HFFc6 (cell line): ENCODE results near the gene KDM4C. TPM values are rescaled to one million over a fixed set of nuclear protein-coding genes. Genes with fewer than 3 reads are reported as not detected.
A peak's percentile ranks its signal among the peaks of the same experiment; 100 is the strongest.
"Not testable (repeated sequence)": the region's sequence is repeated elsewhere in the genome, so short reads cannot be mapped to it uniquely, and the experiment has no call there.

ENCODE experiments used
- DNase-seq: peaks from one replicate; pipeline ENCODE4 v3.0.0-alpha.2; 2018
- H3K27ac Mint-ChIP-seq: 2 replicates; pipeline ENCODE4 v1.8.0; 2020; ENCODE audit warnings: mild to moderate bottlenecking, mixed read lengths
- H3K27me3 Mint-ChIP-seq: 2 replicates; pipeline ENCODE4 v1.8.0; 2021; ENCODE audit warnings: mild to moderate bottlenecking, moderate library complexity, mixed read lengths; ENCODE audit not compliant: insufficient read depth
- H3K36me3 Mint-ChIP-seq: 2 replicates; pipeline ENCODE4 v1.8.0; 2021; ENCODE audit warnings: low read depth, mixed read lengths
- H3K4me1 Mint-ChIP-seq: 2 replicates; pipeline ENCODE4 v1.8.0; 2020; ENCODE audit warnings: low read depth, mixed read lengths
- H3K4me3 Mint-ChIP-seq: 2 replicates; pipeline ENCODE4 v1.8.0; 2020; ENCODE audit warnings: mild to moderate bottlenecking, moderate library complexity, mixed read lengths
- H3K9me3 Mint-ChIP-seq: 2 replicates; pipeline ENCODE4 v1.8.0; 2020; ENCODE audit warnings: mild to moderate bottlenecking, mixed read lengths
- total RNA-seq, 6 experiments: library from RNA; stranded (reverse); fragmentation: NEBNext Ultra II Directional; extraction: Animal tissue kit (Norgen Biotek cat#: 25700); gene quantifications; 2 replicates in 1 of 6; 3 replicates in 5 of 6; pipeline ENCODE4 v1.2.3, GENCODE V29; 2021
- TF ChIP-seq, protein P1 (sequence below): fragments of 200-600 bp; sonication (generic); IDR thresholded peaks from 2 replicates; pipeline ENCODE4 v1.5.0; 2021; ENCODE audit warnings: antibody characterized with exemption, mild to moderate bottlenecking

KDM4C gene
- total RNA-seq, 6 experiments from 2014 or later, result 9.1 to 12.0 (median 11.1) TPM

DNA sequence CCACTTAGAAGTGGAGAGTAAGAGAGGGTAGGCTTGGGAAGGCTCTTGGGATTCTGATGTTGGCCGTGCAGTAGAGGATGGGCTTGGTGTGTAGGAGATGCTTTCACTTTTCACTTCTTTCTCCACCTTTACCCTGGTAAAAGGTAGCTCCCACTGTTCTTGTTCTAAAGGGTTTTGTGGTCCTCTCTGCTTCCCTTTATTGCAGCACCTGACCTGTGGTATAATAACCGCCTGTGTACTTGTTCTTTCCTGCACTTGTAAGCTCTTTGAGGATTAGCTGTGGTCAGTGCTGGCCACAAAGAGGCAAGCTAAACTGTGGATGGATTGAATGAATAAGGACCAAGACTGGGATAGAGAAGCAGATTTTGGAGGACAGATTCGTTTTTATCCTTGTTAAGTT lies 25.2 kb downstream of the KDM4C start:
- no peaks in the 10 kb centered on the region for H3K36me3 Mint-ChIP-seq
- no peaks in the 10 kb centered on the region for H3K9me3 Mint-ChIP-seq
- peaks cover 2% of the 10 kb centered on the region; the same call in 1 of the 2 replicates for H3K27me3 Mint-ChIP-seq
- H3K4me3 Mint-ChIP-seq, result no peak overlapping the region
- no peak overlapping the region for H3K27ac Mint-ChIP-seq
- DNase-seq, result no peak
- TF ChIP-seq, protein P1, sequence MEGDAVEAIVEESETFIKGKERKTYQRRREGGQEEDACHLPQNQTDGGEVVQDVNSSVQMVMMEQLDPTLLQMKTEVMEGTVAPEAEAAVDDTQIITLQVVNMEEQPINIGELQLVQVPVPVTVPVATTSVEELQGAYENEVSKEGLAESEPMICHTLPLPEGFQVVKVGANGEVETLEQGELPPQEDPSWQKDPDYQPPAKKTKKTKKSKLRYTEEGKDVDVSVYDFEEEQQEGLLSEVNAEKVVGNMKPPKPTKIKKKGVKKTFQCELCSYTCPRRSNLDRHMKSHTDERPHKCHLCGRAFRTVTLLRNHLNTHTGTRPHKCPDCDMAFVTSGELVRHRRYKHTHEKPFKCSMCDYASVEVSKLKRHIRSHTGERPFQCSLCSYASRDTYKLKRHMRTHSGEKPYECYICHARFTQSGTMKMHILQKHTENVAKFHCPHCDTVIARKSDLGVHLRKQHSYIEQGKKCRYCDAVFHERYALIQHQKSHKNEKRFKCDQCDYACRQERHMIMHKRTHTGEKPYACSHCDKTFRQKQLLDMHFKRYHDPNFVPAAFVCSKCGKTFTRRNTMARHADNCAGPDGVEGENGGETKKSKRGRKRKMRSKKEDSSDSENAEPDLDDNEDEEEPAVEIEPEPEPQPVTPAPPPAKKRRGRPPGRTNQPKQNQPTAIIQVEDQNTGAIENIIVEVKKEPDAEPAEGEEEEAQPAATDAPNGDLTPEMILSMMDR, result no peak
- peaks cover 35% of the 10 kb centered on the region for H3K4me1 Mint-ChIP-seq

- H3K4me3 Mint-ChIP-seq, result no peak overlapping the region
- peaks cover 43% of the 10 kb centered on the region for H3K4me1 Mint-ChIP-seq
- no peak overlapping the region for H3K27ac Mint-ChIP-seq
- no peaks in the 10 kb centered on the region for H3K36me3 Mint-ChIP-seq
- H3K9me3 Mint-ChIP-seq, result no peaks in the 10 kb centered on the region
- no peak for DNase-seq
- TF ChIP-seq, protein P1, result no peak
- peaks cover 2% of the 10 kb centered on the region; the same call in 1 of the 2 replicates for H3K27me3 Mint-ChIP-seq
Observed at GRCh38 chr9:6783753-6784152, 26.0 kb downstream of the KDM4C start.

DNA sequence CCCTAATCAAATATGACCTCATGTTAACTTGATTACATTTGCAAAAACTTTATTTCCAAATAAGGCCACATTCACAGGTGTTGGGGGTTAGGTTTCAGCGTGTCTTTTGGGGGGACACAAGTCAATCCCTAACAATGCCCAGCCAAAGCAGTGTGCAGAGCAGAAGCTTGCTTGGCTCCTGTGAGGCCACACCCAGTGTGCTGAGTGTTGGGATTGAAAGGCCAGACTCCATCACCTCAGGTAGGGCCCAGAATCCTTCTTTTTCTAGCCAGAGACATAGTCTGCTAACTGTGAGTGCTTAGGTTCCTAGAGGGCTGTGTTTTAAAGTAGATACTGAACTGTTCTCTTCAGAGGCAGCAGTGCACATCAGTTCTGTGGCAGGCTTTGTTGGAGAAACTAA lies 27.9 kb downstream of the KDM4C start:
- TF ChIP-seq, protein P1, result no peak
- Mint-ChIP-seq H3K36me3 (no peaks in the 10 kb centered on the region), H3K4me1 (peaks cover 29% of the 10 kb centered on the region), H3K27me3 (no peaks in the 10 kb centered on the region), H3K27ac (no peak overlapping the region), H3K9me3 (no peaks in the 10 kb centered on the region), H3K4me3 (no peak overlapping the region)
- DNase-seq, result no peak

DNA sequence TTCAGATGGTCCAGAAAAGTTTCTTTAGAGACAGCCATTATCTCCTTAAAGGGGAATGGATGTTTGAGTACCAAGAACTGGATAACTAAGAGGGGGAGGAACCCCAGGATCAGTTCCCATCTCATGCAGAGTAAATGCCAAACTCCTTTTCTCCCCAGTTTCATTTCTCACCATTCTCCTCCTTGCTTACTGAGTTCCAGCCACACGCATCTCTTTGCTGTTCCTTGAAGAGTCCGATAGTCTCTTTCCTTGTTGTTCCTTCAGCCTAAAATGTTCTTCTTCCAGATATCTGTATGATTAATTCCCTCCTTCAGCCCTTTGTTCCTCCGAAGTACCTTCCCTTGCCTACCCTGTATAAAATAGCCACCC lies 30.0 kb downstream of the KDM4C start:
- no peaks in the 10 kb centered on the region for H3K36me3 Mint-ChIP-seq
- no peak for DNase-seq
- peak overlapping the region; percentile 83 for H3K27ac Mint-ChIP-seq
- TF ChIP-seq, protein P1, result no peak
- peak overlapping the region; percentile 66 for H3K4me3 Mint-ChIP-seq
- H3K27me3 Mint-ChIP-seq, result no peaks in the 10 kb centered on the region; the same call in 1 of the 2 replicates
- no peaks in the 10 kb centered on the region for H3K9me3 Mint-ChIP-seq
- H3K4me1 Mint-ChIP-seq, result peaks cover 24% of the 10 kb centered on the region

- H3K4me3 Mint-ChIP-seq, result peak overlapping the region; percentile 66
- peak; percentile 59 for DNase-seq
- peaks cover 24% of the 10 kb centered on the region for H3K4me1 Mint-ChIP-seq
Observed at GRCh38 chr9:6788162-6789016, 30.6 kb downstream of the KDM4C start.

DNA sequence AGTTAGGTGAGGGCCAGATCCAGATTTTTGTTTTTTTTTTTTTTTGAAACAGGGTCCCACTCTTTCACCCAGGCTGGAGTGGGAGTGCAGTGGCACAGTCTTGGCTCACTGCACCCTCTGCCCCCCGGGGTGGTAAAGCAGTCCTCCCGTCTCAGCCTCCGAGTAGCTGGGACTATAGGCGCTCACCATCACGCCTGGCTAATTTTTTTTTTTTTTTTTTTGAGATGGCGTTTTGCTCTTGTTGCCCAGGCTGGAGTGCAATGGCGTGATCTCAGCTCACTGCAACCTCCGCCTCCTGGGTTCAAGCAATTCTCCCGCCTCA lies 31.2 kb downstream of the KDM4C start:
- DNase-seq, H3K36me3 Mint-ChIP-seq, H3K9me3 Mint-ChIP-seq, H3K27me3 Mint-ChIP-seq: not testable (repeated sequence)
- 0 out of 2 replicates have a peak overlapping the region, but pooled peaks have one; percentile 83 for H3K27ac Mint-ChIP-seq
- H3K4me3 Mint-ChIP-seq, result peak overlapping the region; percentile 66; the same call in 1 of the 2 replicates
- peaks cover 24% of the 10 kb centered on the region for H3K4me1 Mint-ChIP-seq

More at GRCh38 chr9:6788162-6789016, 30.6 kb downstream of the KDM4C start:
- Mint-ChIP-seq H3K27ac (peak overlapping the region; percentile 83), H3K9me3 (no peaks in the 10 kb centered on the region), H3K27me3 (no peaks in the 10 kb centered on the region; the same call in 1 of the 2 replicates), H3K36me3 (no peaks in the 10 kb centered on the region)
- TF ChIP-seq, protein P1, result no peak
